H9 (cell line): ENCODE data around the gene HHAT. TPM values are rescaled to one million over a fixed set of nuclear protein-coding genes. Genes with fewer than 3 reads are reported as not detected.

ENCODE experiments used
- DNase-seq: peaks from one replicate; pipeline ENCODE4 v3.0.0-alpha.2; 2017
- H2AFZ ChIP-seq: one replicate; pipeline ENCODE4 v1.6.1; 2013; ENCODE audit warnings: mild to moderate bottlenecking, low read length, control low read depth, moderate library complexity
- H2AK5ac ChIP-seq: 2 replicates; pipeline ENCODE4 v1.6.1; 2013; ENCODE audit warnings: low read length, control low read depth, mixed read lengths; ENCODE audit not compliant: insufficient read length
- H2BK120ac ChIP-seq: one replicate; pipeline ENCODE4 v1.6.1; 2013; ENCODE audit warnings: low read depth, mild to moderate bottlenecking, low read length, control low read depth, inconsistent platforms; ENCODE audit not compliant: poor library complexity, severe bottlenecking
- H2BK12ac ChIP-seq: 2 replicates; pipeline ENCODE4 v1.6.1; 2013; ENCODE audit warnings: low read length, control low read depth, mixed read lengths, low read depth; ENCODE audit not compliant: insufficient read length
- H2BK15ac ChIP-seq: 2 replicates; pipeline ENCODE4 v1.6.1; 2013; ENCODE audit warnings: low read depth, low read length, control low read depth
- H2BK20ac ChIP-seq: one replicate; pipeline ENCODE4 v1.6.1; 2013; ENCODE audit warnings: low read depth, mild to moderate bottlenecking, low read length, control low read depth, inconsistent platforms; ENCODE audit not compliant: poor library complexity, severe bottlenecking
- H2BK5ac ChIP-seq: 2 replicates; pipeline ENCODE4 v1.6.1; 2013; ENCODE audit warnings: low read length, control low read depth, mixed read lengths; ENCODE audit not compliant: insufficient read length
- H3K14ac ChIP-seq: 2 replicates; pipeline ENCODE4 v1.6.1; 2013; ENCODE audit warnings: low read length, control low read depth; ENCODE audit not compliant: insufficient read depth
- H3K18ac ChIP-seq: 2 replicates; pipeline ENCODE4 v1.6.1; 2013; ENCODE audit warnings: low read depth, mild to moderate bottlenecking, mixed read lengths, low read length, control low read depth; ENCODE audit not compliant: insufficient read length
- H3K23ac ChIP-seq: 2 replicates; pipeline ENCODE4 v1.6.1; 2013; ENCODE audit warnings: low read length, control low read depth, mixed read lengths, low read depth; ENCODE audit not compliant: insufficient read length
- H3K23me2 ChIP-seq: 2 replicates; pipeline ENCODE4 v1.6.1; 2013; ENCODE audit warnings: low read depth, mild to moderate bottlenecking, mixed read lengths, low read length, control low read depth; ENCODE audit not compliant: insufficient read length, poor library complexity, severe bottlenecking
- H3K27ac ChIP-seq: 2 replicates; pipeline ENCODE4 v1.5.1; 2013; ENCODE audit warnings: low read length, control low read depth, mixed read lengths, low read depth; ENCODE audit not compliant: insufficient read length
- H3K27me3 ChIP-seq: 2 replicates; pipeline ENCODE4 v1.6.1; 2013; ENCODE audit warnings: low read length, control low read depth, inconsistent platforms; ENCODE audit not compliant: insufficient read depth
- H3K4ac ChIP-seq: 2 replicates; pipeline ENCODE4 v1.6.1; 2013; ENCODE audit warnings: low read depth, mild to moderate bottlenecking, control low read depth, inconsistent platforms, low read length, moderate library complexity
- H3K4me1 ChIP-seq: 2 replicates; pipeline ENCODE4 v1.6.1; 2013; ENCODE audit warnings: low read length, control low read depth, inconsistent platforms; ENCODE audit not compliant: insufficient read depth
- H3K4me2 ChIP-seq: 2 replicates; pipeline ENCODE4 v1.6.1; 2013; ENCODE audit warnings: low read length, control low read depth, mixed read lengths; ENCODE audit not compliant: insufficient read length, insufficient read depth
- H3K56ac ChIP-seq: 2 replicates; pipeline ENCODE4 v1.6.1; 2013; ENCODE audit warnings: low read depth, mild to moderate bottlenecking, mixed read lengths, low read length, control low read depth; ENCODE audit not compliant: insufficient read length
- H3K79me1 ChIP-seq: 2 replicates; pipeline ENCODE4 v1.6.1; 2013; ENCODE audit warnings: low read depth, mild to moderate bottlenecking, moderate library complexity, low read length, control low read depth, inconsistent platforms; ENCODE audit not compliant: insufficient read depth, poor library complexity, severe bottlenecking
- H3K79me2 ChIP-seq: 2 replicates; pipeline ENCODE4 v1.6.1; 2013; ENCODE audit warnings: low read length, control low read depth, inconsistent platforms; ENCODE audit not compliant: insufficient read depth
- H3K9ac ChIP-seq: 2 replicates; pipeline ENCODE4 v1.6.1; 2013; ENCODE audit warnings: low read length, control low read depth, mixed read lengths; ENCODE audit not compliant: insufficient read length; ENCODE audit errors: extremely low read depth
- H3K9me3 ChIP-seq: one replicate; pipeline ENCODE4 v1.6.1; 2013; ENCODE audit warnings: low read depth, low read length, inconsistent platforms; ENCODE audit not compliant: control insufficient read depth
- H3T11ph ChIP-seq: one replicate; pipeline ENCODE4 v1.6.1; 2013; ENCODE audit warnings: mild to moderate bottlenecking, low read length, control low read depth, inconsistent platforms
- H4K20me1 ChIP-seq: one replicate; pipeline ENCODE4 v1.6.1; 2013; ENCODE audit not compliant: control insufficient read depth, insufficient read length, insufficient read depth
- H4K5ac ChIP-seq: 2 replicates; pipeline ENCODE4 v1.6.1; 2013; ENCODE audit warnings: low read depth, mild to moderate bottlenecking, mixed read lengths, low read length, control low read depth; ENCODE audit not compliant: insufficient read length
- H4K8ac ChIP-seq: replicated peaks from 2 replicates; pipeline ENCODE4 v1.6.1; 2013; ENCODE audit warnings: low read length, control low read depth, mixed read lengths, low read depth; ENCODE audit not compliant: insufficient read length
- H4K91ac ChIP-seq: 2 replicates; pipeline ENCODE4 v1.6.1; 2013; ENCODE audit warnings: low read depth, mild to moderate bottlenecking, moderate library complexity, mixed read lengths, low read length, control low read depth; ENCODE audit not compliant: insufficient read length
- H3K27ac Mint-ChIP-seq, 3 experiments: 2 replicates in 2 of 3; 3 replicates in 1 of 3; pipeline ENCODE4 v1.8.0; 2020 to 2021; ENCODE audit warnings: mixed read lengths in 3 of 3, mild to moderate bottlenecking in 1 of 3, moderate library complexity in 1 of 3
- H3K27me3 Mint-ChIP-seq: 2 replicates; pipeline ENCODE4 v1.8.0; 2021; ENCODE audit warnings: low read depth, mild to moderate bottlenecking, moderate library complexity, mixed read lengths
- H3K36me3 Mint-ChIP-seq, 3 experiments: 2 replicates in 2 of 3; 3 replicates in 1 of 3; pipeline ENCODE4 v1.8.0; 2020 to 2021; ENCODE audit warnings: low read depth in 3 of 3, mixed read lengths in 3 of 3; ENCODE audit not compliant: insufficient read depth in 1 of 3
- H3K4me1 Mint-ChIP-seq, 2 experiments: 2 replicates each; pipeline ENCODE4 v1.8.0; 2020; ENCODE audit warnings: mixed read lengths in 2 of 2
- H3K4me3 Mint-ChIP-seq, 2 experiments: 2 replicates in 1 of 2; 3 replicates in 1 of 2; pipeline ENCODE4 v1.8.0; 2020 to 2021; ENCODE audit warnings: mild to moderate bottlenecking in 2 of 2, mixed read lengths in 2 of 2, moderate library complexity in 1 of 2
- H3K9me3 Mint-ChIP-seq, 2 experiments: 2 replicates in 1 of 2; 3 replicates in 1 of 2; pipeline ENCODE4 v1.8.0; 2020; ENCODE audit warnings: mild to moderate bottlenecking in 2 of 2, mixed read lengths in 2 of 2, moderate library complexity in 1 of 2
- WGBS: extraction: QIAGEN DNeasy Blood & Tissue Kit; methylation state at CpG from one replicate; pipeline ENCODE4 v1.1.7; 2013; ENCODE audit warnings: missing lambda C conversion rate, low lambda C conversion rate, mixed read lengths; ENCODE audit not compliant: insufficient read length; ENCODE audit errors: extremely low coverage; 5-methylcytosine and 5-hydroxymethylcytosine counted together
- total RNA-seq: library from RNA; stranded (reverse); gene quantifications from 2 replicates; pipeline ENCODE4 v1.2.1, GENCODE V29; 2021
- TF ChIP-seq, protein P1 (sequence below): fragments of 200-600 bp; sonication (generic); conservative IDR thresholded peaks from 3 replicates; pipeline ENCODE4 v1.8.0; 2021; ENCODE audit warnings: antibody characterized with exemption, mild to moderate bottlenecking

Gene HHAT
- total RNA-seq, 1 experiment from 2014 or later, result 0.48 TPM

- no peak overlapping the region for H2BK5ac ChIP-seq
- no peak overlapping the region for H4K5ac ChIP-seq
- H2BK120ac ChIP-seq, result no peak overlapping the region
- no peak overlapping the region for H3K4ac ChIP-seq
- H2BK12ac ChIP-seq, result no peak overlapping the region
- H2BK15ac ChIP-seq, result no peak overlapping the region
- H3T11ph ChIP-seq, result no peak overlapping the region
- no peak overlapping the region for H4K91ac ChIP-seq
- peak overlapping the region; percentile 65 for H3K14ac ChIP-seq
- H2AFZ ChIP-seq, result no peak overlapping the region
- Mint-ChIP-seq H3K27me3 (no peaks in the 10 kb centered on the region), H3K4me1 (peaks cover 6 to 8% of the 10 kb centered on the region in 2 experiments; a peak in 3 of 4 replicates), H3K4me3 (no peak overlapping the region), H3K27ac (peak overlapping the region in 1 of 3 experiments; percentile 80; a peak in 2 of 7 replicates), H3K9me3 (no peaks in the 10 kb centered on the region; a peak in 1 of 5 replicates), H3K36me3 (no peaks in the 10 kb centered on the region)
- H3K9ac ChIP-seq, result no peak overlapping the region
- H2AK5ac ChIP-seq, result no peak overlapping the region
- no peaks in the 10 kb centered on the region for H4K20me1 ChIP-seq
- H3K23ac ChIP-seq, result no peak overlapping the region
- no peaks in the 10 kb centered on the region for H3K79me1 ChIP-seq
- H3K27me3 ChIP-seq, result no peaks in the 10 kb centered on the region
- H3K4me1 ChIP-seq, result no peaks in the 10 kb centered on the region
- H4K8ac ChIP-seq, result no peak overlapping the region
- no peak overlapping the region for H2BK20ac ChIP-seq
- H3K18ac ChIP-seq, result no peak overlapping the region
- TF ChIP-seq, protein P1, sequence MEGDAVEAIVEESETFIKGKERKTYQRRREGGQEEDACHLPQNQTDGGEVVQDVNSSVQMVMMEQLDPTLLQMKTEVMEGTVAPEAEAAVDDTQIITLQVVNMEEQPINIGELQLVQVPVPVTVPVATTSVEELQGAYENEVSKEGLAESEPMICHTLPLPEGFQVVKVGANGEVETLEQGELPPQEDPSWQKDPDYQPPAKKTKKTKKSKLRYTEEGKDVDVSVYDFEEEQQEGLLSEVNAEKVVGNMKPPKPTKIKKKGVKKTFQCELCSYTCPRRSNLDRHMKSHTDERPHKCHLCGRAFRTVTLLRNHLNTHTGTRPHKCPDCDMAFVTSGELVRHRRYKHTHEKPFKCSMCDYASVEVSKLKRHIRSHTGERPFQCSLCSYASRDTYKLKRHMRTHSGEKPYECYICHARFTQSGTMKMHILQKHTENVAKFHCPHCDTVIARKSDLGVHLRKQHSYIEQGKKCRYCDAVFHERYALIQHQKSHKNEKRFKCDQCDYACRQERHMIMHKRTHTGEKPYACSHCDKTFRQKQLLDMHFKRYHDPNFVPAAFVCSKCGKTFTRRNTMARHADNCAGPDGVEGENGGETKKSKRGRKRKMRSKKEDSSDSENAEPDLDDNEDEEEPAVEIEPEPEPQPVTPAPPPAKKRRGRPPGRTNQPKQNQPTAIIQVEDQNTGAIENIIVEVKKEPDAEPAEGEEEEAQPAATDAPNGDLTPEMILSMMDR, result no peak
- WGBS, result no CpG with 5 or more reads among the region's 1 CpG
- no peak for DNase-seq
- H3K79me2 ChIP-seq, result no peaks in the 10 kb centered on the region
- no peak overlapping the region for H3K27ac ChIP-seq
- H3K56ac ChIP-seq, result no peak overlapping the region
- no peaks in the 10 kb centered on the region for H3K9me3 ChIP-seq
- H3K23me2 ChIP-seq, result no peaks in the 10 kb centered on the region
- H3K4me2 ChIP-seq, result no peak overlapping the region
These were observed 268.9 kb downstream of the HHAT start for GRCh38 chr1:210597555-210598134.
